Measurements from ENCODE around the gene ARHGAP10.

Gene ARHGAP10

GRCh38 chr4:147732518-147733235 lies 789 bp downstream of the ARHGAP10 start:
- no peak for DNase-seq

- DNase-seq = no peak
Observed at GRCh38 chr4:147733716-147734344, 1.9 kb downstream of the ARHGAP10 start.

DNA sequence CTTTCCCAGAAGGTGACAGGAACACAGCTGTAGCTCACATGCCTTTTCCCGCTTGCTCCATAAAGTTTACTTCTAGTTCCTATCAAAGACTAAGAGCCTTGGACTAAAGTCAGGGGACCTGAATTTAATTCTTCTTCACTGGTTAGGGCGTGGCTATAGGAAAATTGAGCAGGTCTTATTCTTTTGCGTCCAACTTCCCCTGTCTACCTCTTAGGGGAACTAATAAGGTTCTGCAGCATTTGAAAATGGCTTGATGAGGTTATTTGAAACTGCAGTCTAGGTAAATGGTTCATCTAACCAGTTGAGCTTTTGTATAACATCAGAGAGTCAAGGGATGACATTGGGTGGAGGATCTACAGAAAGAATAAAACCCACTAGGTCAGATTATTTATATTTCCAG lies 2.6 kb downstream of the ARHGAP10 start:
- no peak for DNase-seq

DNA sequence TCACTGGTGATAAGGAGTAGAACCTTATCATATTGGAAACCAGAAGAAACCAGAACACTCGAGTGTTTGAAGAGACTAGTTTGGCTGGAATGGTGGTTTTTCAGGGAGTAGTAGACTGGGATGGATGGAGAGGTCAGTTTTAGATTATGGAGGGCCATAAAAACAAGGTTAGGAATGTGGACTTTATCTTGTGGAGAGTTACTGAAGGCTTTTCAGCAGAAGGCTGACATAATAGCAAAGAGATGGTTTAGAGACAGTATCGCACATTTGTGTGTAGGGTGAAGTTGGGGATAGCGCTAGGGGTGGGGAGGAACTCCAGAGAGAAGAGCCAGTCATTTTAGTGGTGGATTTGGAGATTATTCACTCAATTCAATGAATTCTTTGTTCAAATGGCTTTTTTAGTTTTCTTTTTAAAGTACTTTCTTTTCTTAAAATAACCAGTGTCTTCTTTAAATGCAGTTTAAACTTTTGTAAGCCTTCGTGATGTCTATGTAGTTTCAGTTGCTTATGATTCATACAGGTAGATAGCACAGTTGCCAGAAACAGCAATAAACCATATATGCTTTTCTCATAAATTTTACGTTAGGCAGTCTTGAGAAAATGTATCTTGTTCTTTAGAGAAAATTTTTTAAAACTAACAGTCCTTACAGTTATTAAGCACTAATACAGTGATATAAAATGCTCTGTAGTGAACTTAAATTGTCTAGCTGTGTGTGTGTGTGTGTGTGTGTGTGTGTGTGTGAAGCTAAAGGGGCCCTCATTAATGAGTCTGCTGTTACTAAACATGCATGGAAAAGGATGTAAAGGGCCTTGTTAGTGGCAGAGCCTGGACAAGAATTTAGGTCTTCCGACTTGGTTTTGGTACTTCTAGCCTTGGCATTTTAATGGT lies 3.8 kb downstream of the ARHGAP10 start:
- no peak for DNase-seq

DNA sequence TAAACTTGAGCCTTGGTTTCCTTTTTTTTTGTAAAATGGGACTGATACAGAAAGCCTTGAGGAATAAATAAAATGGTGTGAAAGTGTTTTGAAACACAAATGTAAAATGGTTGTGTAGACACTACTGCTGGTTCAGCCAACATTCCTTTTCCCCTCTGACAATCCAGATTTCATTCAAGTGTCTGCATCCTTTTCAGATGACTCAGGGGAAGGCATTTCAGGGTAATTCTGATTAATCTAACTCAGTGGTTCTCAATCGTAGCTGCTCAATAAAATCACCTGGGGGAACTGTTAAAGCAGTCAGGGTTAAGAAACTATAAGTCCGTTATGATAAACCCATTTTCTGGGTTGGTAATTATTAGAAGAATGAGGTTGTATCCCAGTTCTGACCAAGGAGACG lies 4.6 kb downstream of the ARHGAP10 start:
- DNase-seq = no peak

- no peak for DNase-seq
Observed at GRCh38 chr4:147737623-147738022, 5.7 kb downstream of the ARHGAP10 start.

DNA sequence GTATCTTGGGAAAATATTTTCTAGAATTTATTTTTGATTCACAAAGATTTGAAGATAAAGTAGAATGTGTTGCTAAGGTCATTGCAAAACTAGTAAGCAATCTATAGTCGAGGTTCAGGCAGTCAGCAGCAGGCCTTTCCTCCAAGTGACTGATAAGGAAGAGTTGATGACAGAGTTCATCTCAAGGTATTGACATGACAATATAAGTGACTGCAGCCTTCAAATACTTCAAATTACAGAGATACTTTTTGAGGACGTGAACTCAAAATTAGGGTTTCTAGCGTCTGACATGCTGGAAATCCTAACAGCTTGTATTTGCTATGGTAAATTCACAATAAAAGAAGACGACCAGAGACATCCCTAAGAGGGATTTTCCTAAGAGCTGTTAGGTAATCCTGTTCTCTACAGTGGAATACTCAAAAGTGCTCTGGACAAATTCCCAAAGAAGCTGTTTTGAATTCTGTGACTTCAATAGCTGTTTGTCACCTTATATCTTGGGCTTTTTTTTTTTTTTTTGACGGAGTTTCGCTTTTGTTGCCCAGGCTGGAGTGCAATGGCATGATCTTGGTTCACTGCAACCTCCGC lies 7.4 kb downstream of the ARHGAP10 start:
- no peak for DNase-seq

- DNase-seq = no peak
Observed at GRCh38 chr4:147740176-147740575, 8.3 kb downstream of the ARHGAP10 start.

DNA sequence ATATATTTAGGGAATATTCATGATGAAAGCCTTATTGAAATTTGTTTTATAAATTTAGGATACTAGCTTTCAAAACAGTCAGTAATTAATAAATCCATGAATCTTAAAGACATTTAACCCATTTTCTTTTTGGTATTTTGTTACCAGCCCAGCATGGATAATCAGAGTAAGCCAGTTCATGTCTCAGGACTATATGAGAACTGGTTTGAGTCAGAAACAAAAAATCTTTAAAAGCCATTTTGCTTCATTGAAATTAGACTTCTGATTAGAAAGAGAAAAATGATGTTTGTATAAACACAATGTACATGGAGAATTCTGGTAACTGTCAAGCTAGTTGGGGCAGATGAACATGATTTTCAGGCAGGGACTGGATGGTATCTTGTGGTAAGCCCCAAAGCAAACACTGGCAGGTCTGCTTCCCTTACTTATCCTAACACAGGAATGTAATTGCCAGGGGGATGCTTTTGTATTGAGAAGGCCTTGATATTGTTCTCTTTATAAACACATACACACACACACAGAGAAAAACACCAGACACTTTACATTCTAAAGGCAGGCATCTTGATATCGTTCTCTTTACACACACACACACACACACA lies 9.4 kb downstream of the ARHGAP10 start:
- DNase-seq = no peak

DNA sequence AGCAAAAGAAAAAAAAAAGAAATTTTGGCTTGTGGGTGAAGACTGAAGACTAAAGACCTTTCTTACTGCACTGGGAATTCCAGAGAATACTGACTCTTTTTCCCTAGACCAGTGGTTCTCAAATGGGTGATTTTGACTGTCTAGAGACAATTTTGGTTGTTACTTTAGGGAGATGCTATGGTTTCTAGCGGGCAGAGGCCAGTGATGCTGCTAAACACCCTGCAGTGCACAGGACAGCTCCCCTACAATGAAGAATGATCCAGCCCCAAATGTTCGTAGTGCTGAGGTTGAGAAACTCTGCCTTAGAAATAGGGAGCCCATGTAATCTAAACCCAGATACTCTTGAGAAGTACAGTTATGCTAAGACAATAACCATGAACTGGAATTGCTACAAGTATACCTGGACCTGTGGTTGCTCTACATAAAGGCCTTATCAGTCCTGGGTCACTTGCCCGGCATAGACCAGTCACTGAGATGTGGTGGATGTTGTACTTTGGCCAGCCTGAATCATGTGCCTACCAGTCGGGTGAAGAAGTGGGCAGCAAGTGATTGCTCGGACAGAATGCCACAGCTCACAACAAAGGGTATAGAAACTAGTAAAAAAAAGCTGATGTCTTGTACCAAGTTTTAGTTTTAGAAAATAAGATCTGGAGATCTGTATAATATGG lies 16.0 kb downstream of the ARHGAP10 start:
- DNase-seq = no peak

- no peak for DNase-seq
Observed at GRCh38 chr4:147749811-147750321, 18.0 kb downstream of the ARHGAP10 start.

DNA sequence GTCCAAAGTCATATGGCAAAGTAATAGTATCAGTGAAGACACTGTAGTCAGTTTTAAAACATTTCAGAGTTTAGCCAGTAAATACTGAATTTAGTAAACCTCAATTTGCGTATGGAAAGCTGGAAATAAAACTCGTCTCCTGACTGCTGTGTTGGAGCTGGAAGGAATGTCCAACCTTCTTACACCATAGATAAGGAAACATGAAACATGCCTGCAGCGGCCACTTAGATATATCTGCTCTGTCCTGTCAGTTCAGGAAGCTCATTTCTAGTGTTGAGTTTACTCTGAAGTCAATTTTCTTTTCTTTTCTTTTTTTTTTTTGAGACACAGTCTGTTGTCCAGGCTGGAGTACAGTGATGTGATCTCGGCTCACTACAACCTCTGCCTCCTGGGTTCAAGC lies 21.2 kb downstream of the ARHGAP10 start:
- DNase-seq = no peak

GRCh38 chr4:147754037-147754445 lies 22.2 kb downstream of the ARHGAP10 start:
- DNase-seq = no peak

GRCh38 chr4:147755561-147756295 lies 23.8 kb downstream of the ARHGAP10 start:
- no peak for DNase-seq

GRCh38 chr4:147756417-147756816 lies 24.5 kb downstream of the ARHGAP10 start:
- DNase-seq = no peak

GRCh38 chr4:147760176-147760575 lies 28.3 kb downstream of the ARHGAP10 start:
- no peak for DNase-seq

- DNase-seq = no peak
Observed at GRCh38 chr4:147760695-147761094, 28.8 kb downstream of the ARHGAP10 start.

- DNase-seq = no peak
Observed at GRCh38 chr4:147761218-147761883, 29.5 kb downstream of the ARHGAP10 start.

DNA sequence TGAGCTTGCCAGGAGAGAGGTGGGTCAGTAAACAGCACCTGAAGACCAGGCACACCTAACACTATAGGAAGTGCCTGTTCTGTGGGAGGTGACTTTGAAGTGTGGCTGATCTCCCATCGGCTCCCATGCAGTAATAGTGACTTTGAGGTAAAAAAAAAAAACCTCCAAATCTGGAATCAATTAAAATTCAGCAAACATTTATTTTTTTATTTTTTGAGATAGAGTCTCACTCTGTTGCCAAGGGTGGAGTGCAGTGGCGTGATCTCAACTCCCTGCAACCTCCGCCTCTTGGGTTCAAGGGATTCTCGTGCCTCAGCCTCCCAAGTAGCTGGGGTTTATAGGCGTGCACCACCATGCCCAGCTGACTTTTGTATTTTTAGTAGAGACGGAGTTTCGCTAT lies 32.4 kb downstream of the ARHGAP10 start:
- no peak for DNase-seq

DNA sequence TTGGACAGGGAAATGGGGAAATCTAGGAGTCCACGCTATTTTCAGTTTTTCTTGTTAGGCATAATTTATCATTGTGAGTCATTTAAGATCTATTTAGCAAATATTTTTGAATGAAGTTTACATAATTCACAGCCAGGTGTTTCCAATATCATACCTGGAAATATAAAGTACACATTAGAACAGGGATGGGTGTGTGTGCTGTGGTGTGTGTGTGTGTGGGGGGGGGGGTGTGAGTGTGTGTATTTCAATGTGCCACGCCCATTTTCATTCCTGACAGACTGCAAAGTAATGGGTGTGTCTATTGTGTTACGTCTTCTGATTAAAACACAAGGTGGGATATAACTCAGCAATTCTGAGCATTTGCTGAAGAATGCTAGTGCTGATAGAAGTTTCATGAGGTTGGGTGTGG lies 33.2 kb downstream of the ARHGAP10 start:
- no peak for DNase-seq

GRCh38 chr4:147768113-147768512 lies 36.2 kb downstream of the ARHGAP10 start:
- DNase-seq = no peak

All from midbrain (tissue), 1 donor.